HG03442 (cell line): ENCODE results near the gene CPO.
"Not testable (repeated sequence)": the region's sequence is repeated elsewhere in the genome, so short reads cannot be mapped to it uniquely, and the experiment has no call there.

Source experiments
- ATAC-seq: cut with Tn5 transposase; IDR thresholded peaks from one replicate; pipeline ENCODE4 v1.9.1; 2021; ENCODE audit warnings: mild to moderate bottlenecking, moderate library complexity; ENCODE audit not compliant: unreplicated experiment

CPO gene, protein sequence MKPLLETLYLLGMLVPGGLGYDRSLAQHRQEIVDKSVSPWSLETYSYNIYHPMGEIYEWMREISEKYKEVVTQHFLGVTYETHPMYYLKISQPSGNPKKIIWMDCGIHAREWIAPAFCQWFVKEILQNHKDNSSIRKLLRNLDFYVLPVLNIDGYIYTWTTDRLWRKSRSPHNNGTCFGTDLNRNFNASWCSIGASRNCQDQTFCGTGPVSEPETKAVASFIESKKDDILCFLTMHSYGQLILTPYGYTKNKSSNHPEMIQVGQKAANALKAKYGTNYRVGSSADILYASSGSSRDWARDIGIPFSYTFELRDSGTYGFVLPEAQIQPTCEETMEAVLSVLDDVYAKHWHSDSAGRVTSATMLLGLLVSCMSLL

DNA sequence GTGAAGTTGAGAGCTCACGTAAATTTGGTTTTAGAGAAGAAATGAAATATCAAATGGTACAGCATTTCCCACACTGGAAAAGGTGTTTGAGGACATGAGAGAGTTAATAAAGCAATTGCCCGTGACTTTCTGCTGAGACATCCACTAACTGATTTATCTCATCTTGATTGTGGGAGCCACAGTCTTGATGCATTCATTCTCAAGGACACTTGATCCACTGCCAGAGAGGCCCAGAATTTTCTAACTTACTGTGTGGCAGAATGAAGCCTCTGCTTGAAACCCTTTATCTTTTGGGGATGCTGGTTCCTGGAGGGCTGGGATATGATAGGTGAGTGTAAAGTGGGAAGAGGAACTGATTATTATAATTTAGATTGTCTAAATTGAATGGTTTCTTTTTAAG, at the start of gene CPO:
CPO (plus strand) TSS at position 179 of the 400 bp plus-strand sequence; CDS start at position 261, 82 bp downstream.
- ATAC-seq, result no peak

DNA sequence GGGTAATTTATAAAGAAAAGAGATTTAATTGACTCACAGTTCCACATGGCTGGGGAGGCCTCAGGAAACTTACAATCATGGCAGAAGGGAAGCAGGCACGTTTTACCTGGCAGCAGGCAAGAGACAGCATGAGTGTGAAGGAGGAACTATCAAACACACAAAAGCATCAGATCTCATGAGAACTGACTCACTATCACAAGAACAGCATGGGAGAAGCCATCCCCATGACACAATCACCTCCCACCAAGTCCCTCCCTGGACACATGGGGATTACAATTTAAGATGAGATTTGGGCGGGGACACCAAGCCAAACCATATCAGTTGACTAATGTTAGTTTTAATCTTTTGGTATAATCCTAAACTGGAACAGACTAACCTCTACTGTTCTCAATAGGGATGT, 49.1 kb upstream of the CPO start:
- ATAC-seq, result no peak

DNA sequence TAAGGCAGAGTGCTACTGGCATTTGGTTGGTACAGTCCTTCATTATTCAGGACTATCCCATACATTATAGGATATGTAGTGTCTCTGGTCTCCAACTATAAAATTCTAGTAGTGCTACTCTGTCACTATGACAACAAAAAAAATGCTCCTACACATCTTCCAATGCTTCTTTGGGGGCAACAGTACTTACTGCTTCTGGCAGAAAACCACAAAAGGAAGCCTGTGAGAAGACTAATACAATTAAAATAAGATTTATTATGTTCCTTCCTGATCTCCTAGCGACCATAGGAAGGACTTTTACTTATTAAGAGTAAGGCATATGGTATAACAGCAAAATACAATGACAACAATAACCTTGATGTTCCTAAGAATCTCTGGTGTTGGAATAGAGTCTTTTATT, 48.4 kb upstream of the CPO start:
- ATAC-seq, result no peak

DNA sequence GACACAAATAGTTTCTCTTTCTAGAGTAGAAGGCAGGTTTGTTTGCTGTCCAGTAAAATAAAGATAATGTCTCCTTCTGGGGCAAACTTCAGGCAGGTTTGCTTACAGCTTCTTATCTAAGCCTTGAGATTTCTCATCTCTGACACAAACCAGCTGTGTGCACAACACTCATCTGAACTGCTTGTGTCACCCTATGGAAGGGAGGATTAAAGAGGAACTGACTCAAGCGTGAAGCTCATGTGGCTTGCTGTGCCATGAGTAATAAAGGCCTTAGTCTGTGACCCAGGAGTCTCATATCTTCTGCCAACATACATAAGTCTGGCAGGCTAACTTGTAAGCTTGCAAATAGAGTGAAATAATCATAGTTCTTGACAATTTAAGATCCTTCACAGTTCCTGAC, 24.2 kb upstream of the CPO start:
- peak; percentile 95 for ATAC-seq

DNA sequence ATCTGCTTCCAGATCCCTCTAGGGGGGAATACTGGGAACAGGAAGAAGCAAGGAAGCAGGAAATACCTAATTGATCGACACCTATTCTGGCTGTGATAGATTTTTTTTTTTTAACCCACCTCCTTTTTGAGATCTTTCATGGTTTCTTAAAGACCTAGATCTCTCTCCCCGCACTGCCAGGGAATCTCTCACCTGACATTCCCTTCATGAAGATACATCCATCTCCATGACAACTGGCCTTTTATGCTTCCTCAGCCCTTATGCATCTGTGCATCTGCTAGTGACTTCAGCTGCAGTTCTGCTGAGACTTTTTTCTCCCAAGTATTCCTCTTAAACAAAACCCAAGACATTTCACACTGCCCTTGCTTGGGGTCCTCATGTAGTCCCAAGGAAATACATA, 21.1 kb upstream of the CPO start:
- no peak for ATAC-seq

DNA sequence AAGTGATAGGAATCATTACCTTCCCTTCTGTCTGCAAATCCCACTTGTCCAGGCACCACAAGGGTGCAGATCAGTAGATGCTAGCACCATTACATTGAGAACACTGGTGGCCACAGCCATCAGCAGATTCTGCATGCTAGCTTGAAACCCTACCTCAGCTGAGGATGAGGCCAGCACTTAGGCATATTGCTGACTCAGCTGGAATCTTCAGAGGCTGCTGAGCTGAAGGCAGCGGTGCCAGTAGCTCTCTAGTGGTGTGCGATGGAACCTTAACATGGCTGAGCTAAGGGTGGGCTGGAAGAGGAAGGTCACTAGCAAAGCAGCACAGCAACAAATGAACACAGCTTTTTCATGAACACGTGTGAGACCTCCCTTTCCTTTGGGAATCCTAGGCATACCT, 19.0 kb upstream of the CPO start:
- ATAC-seq, result no peak

DNA sequence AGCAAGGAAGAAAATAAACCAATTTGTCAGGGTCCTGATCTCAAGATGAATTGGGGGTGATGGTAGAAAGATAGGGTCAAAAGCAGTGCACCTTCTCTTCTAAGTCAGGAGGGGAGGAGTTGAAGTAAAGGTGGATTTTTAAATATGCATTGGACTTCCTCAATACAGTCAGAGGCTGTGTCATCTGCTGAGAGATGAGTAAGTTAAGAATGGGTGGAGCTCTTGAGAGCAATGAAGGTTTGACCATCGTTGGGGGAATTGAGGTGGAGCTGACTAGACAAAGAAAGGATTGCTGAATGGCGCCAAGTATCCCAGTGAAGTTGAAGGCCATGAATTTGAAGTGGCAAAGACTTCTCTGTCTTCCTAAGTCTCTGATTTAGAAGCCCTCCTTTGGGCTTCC, 18.4 kb upstream of the CPO start:
- no peak for ATAC-seq

DNA sequence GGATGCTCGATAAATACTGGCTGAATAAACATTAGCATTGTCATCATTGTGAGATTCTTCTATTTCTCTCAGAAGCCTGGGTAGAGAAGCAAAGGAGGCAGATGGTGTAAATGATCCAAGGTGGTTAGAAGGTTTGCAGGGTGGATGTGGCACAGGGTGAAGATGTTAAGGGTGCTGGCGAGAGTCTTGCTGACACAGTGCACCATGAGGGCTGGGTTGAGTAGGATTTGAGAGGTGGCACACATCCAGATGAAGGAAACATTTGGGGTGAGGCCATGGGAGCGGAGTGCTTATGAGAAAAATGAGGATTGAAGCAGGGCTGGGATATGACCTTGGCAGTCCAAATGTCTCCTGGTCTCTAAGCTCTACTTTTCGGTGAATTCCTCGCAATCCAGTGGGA, 17.8 kb upstream of the CPO start:
- ATAC-seq, result no peak

DNA sequence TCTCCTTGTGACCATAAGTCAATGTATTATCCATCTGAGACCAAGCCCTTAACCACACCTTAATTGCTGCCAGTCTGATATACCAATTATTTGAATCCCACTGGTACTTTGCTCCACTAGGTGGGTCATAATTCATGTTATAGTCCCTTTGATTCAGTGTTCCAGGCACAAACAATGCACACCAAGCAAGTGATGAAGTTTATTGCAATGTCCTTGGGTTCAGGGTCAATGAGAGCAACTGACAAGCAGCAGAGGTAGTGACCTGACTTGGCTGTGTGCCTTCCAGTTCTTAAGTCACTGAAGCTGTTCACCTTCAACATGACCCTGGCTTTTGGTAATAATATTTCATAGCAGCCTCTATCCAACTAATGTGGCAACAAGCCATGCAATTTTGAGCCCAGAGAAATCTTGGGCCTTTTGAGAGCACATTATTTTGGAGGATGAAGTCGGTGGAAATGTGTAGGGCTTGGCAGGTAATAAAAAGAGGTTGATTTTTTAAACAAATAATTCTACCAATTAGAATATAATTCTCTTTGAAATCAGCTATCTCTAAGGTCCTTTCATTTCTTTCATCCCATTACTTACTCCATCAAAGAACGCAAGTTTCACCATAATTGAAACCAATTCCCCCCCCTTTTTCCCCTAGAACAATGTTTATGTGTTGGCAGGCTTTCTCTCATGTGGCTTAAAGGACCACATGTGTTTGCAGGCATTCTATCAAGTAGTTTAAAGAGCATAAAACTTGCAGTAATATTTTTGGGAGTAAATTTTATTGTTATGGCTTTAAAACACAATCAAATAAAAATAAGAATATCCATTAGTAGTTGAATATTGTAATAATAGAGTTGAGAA, 3.1 kb upstream of the CPO start:
- ATAC-seq, result no peak

DNA sequence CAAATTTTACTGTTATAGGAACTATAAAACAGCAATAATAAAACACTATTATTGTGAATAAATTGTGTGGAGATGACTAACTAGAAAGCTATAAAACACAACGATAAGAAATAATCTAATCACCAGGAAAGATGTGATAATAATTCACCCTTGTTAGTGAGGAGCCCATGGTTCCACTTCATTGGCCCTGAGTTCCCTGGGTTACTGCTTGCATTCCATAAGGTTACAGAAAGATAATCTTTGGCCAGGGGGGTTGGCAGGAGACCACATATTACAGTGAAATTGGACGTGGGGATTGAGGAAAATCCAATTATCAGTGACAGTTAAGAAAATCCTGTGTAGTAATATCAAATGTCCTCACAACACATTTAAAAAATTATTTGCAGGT, 2.5 kb upstream of the CPO start:
- ATAC-seq, result no peak

DNA sequence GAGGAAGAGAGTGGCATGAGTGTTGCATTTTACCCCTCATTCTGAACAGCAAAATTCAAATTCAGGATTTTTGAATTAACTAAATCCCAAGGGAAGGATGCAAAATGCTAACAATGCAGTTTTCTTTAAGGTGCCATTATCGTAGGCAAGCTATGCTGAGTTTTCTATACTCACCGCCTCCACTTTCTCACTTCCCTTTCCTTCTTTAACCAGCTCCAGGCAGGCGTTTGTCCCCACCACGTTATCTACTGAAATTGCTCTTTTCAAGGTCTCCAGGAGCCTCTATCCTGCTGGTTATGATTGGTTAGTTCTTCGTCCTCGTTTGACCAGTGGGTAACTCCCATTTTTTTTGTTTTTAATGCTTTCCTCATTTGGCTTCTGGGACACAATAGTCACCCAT, 1.8 kb upstream of the CPO start:
- ATAC-seq, result peak; percentile 99

DNA sequence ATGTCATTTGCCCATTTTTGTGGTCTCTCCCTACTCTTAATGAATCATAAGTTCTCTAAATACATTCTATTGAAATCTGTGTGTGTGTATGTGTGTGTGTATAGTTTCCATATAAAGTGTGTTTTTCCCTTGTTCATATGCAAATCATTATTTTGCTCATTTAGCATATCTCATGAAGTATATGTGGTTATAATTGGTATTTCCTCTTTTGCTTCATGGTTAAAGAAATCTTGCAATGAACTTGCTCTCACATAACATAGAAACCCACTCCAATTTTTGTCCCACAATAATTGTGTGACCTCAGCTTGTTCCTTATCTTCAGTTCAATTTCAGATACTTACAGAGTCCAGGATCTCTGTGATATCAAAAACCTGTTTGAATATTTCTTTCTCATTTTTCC, 1.2 kb downstream of the CPO start:
- no peak for ATAC-seq

DNA sequence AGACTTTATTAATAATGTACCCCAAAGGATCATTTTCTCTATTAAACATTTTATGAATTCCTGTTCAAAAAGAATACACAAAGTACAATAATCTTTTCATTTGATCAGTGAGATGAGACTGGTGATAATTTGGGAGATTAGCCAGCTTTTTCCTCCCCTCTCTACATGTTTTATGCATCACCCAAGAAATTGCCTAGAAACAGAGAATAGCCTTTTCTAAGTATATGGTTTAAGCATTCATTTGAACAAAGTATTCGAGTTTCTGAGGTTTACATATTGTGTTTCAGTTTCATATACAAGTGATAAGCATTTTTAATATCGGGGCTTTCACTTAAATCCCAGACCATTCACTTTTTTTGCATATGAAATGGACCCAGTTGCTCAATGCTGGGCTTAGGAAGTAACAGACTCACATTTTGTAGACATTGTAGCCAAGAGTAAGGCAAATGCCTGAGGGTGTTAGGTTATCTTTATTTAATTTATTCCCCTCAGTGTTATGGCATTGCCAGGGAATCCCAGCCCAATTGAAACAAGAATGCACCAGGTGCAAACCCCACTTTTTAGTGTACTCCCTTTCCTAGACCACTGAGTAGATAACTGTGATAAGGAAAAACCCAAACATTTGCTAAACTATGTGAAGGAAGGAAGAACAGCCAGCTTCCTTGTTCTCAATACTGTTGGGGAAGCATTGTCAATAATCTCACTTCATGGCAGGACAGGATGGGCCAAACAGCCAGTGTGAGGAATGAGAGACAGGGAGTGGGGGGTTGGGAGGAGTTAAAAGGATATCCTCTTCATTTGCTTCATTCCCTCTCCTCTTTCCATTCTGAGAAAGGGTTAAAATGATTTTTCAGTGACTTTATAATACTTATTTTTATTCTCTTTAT, 3.5 kb downstream of the CPO start:
- ATAC-seq, result no peak

DNA sequence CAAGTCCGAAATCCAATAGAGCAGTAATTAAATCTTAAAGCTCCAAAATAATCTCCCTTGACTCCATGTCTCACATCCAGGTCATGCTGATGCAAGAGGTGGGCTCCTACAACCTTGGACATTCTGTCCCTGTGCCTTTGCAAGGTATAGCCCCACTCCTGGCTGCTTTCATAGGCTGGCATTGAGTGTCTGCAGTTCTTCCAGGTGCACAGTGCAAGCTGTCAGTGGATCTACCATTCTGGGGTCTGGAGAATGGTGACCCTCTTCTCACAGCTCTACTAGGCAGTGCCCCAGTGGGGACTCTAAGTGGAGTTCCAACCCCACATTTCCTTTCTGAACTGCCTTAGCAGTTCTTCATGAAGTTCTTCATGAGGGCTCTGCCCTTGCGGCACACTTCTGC, 14.1 kb downstream of the CPO start:
- ATAC-seq, result not testable (repeated sequence)

DNA sequence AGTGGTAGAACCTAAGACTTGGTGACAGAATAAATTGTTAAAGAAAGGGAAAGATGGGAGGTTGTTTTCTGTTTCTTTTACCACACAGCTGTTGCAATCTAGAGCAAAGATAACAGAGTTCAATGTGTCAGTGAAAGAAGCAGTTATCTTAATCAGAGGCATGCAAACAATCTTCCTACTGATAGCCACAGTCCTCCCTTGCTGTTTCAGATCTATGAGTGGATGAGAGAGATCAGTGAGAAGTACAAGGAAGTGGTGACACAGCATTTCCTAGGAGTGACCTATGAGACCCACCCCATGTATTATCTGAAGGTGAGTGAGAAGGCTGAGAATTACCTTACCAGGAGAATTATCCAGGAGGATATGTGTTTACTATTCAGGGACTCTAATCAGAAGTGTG, 15.9 kb downstream of the CPO start:
- ATAC-seq, result no peak

DNA sequence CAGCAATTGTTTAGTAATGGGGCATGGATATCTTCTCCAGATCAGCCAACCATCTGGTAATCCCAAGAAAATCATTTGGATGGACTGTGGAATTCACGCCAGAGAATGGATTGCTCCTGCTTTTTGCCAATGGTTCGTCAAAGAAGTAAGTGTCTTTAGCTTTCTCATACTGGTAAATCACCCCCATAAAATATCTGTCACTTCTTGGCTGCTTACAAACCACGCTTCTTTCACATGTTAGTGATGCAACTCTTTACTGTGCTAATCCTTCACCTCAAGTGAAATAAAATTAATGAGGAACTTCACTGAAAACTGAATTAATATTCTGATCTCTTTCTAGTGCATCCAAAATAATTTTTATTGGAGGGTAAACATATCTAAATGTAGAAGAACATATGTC, 18.9 kb downstream of the CPO start:
- ATAC-seq, result no peak

DNA sequence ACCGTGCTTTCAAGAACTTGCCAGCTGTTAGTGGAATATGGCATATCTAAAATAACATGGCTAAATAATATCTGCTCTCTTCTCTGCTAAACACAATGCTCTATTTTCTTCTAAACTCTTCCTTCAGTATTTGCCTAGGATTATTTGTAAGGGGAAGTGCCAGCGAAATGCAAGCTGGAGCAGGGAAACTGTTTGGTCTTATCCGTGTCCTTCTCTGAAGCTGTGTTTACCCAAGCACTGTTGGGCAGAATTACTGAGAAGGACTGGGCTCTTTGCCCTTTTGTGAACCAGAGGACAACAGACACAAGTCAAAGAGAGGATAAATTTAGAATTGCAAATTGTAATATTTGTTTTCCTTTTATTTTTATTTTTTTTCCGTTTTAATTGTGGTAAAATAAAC, 23.6 kb downstream of the CPO start:
- no peak for ATAC-seq

DNA sequence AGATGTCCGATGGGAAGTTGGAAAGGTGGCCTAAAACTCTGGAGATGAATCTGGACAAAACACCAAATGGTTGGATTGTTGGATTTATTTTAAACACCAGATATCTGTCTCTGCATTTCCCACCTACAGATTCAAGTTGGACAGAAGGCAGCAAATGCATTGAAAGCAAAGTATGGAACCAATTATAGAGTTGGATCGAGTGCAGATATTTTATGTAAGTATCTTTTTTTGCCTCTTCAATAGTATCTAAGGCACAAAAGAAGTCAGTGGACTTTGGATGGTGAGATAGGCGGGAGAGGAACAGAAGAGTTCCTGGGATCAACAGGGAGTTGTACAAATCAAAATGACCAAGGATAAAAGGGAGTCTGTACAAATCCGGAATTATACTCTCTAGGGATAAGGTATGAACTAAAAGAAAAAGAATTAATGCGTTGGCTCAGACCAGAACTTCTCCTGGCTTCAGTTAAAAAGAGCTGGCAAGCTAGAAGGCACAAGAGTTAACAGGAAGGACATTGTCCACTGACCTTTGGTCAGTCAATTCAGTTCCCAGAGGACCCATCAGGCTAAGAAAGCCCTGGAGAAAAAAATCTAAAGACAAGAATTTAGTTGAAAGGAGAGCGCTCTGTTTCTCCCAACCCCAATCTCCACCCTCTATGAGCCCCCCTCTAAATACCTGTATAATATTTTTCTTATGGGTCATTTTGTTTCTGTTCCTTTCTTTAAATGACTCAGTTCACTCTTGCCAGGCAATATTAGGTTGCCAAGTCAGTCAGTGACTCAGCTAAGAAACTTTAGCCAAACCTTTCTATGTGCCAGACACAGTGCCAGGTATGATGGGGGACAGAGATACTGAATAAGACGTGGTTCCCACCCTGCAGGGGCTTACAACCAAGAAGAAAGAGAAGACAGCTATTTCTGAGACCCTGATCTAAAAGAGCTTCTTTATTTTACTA, 29.1 kb downstream of the CPO start:
- no peak for ATAC-seq

DNA sequence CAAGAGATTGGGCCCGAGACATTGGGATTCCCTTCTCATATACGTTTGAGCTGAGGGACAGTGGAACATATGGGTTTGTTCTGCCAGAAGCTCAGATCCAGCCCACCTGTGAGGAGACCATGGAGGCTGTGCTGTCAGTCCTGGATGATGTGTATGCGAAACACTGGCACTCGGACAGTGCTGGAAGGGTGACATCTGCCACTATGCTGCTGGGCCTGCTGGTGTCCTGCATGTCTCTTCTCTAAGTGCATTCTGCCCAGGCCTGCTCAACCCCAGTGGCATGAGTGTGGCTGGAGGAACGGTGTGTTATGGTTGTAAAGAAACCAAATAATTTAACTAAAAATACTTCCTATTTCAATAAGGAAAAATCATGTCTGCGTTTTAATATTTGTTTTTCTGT, 29.9 kb downstream of the CPO start:
- ATAC-seq, result no peak
